NOMO-1 treated with dmso at 0.1 percent for 144 hours (cell line): ENCODE results near the gene EXOC7.
"Not testable (repeated sequence)": the region's sequence is repeated elsewhere in the genome, so short reads cannot be mapped to it uniquely, and the experiment has no call there.

Experiments used
- DNase-seq: peaks from one replicate; lab custom pipeline; 2025; ENCODE audit not compliant: unreplicated experiment; lab: John Stamatoyannopoulos, UW

EXOC7 gene

DNA sequence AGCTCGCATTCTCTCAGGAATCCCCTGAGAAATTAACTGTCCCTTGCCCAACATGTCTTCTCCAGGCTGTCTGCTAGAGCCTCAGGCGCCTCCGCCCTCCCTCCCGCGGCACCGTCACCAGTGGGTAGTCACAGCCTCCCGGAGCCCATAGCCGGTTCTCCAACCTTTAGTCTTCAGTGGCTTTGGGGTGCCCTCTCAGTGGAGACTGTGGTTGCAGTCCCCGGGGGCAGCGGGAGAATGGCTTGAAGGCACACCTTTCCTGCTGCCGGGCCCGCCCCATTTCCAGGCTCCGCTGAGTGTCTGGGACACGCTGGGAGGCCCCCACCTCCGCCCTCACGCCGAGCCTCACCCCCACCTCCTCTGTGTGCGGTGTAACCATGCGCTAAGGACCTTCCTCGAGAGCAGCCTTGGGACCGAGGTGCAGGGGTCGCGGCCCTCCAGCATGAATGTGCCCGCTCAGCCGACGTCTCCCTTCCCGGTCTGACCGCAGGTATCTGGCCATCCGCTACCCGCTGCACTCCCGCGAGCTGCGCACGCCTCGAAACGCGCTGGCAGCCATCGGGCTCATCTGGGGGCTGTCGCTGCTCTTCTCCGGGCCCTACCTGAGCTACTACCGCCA, 27.3 kb downstream of the EXOC7 start:
- DNase-seq, result no peak

DNA sequence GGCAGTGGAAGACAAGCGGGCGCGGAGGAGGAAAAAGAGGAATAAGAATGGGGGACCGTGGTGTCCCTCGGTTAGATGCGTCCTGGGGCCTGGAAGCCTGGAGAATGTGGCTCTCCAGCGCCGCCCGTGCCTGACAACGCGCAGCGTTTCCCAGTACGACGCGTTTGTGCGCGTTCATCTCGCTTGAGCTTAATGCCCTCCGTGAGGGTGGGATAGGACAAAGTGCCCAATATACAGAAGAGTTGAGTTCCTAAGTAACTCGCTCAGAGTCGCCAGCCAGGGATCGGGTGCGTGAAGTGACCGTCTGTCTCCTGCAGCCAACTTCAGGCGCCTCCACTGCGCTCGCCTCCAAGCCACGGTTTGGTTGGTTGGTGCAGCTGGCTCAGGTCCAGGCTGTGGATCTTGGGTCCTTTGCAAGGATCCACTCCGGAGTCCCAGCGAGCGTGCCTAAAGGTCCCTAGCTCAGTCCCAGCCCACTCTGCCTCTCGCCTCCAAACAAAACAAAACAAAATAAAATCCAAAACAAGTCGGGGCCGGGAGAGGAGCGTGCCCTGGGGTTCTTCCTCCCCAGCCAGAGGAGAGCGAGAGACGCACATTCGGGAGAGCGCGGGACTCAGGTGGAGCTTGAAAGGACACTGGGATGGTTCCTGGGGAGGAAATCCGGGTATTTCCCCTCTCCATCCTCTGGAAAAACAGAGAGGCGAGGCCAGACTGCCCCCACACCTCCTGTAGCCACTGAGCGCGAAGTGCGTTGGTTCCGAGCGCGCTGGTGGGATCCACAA, 28.0 kb downstream of the EXOC7 start:
- peak; percentile 33 for DNase-seq

DNA sequence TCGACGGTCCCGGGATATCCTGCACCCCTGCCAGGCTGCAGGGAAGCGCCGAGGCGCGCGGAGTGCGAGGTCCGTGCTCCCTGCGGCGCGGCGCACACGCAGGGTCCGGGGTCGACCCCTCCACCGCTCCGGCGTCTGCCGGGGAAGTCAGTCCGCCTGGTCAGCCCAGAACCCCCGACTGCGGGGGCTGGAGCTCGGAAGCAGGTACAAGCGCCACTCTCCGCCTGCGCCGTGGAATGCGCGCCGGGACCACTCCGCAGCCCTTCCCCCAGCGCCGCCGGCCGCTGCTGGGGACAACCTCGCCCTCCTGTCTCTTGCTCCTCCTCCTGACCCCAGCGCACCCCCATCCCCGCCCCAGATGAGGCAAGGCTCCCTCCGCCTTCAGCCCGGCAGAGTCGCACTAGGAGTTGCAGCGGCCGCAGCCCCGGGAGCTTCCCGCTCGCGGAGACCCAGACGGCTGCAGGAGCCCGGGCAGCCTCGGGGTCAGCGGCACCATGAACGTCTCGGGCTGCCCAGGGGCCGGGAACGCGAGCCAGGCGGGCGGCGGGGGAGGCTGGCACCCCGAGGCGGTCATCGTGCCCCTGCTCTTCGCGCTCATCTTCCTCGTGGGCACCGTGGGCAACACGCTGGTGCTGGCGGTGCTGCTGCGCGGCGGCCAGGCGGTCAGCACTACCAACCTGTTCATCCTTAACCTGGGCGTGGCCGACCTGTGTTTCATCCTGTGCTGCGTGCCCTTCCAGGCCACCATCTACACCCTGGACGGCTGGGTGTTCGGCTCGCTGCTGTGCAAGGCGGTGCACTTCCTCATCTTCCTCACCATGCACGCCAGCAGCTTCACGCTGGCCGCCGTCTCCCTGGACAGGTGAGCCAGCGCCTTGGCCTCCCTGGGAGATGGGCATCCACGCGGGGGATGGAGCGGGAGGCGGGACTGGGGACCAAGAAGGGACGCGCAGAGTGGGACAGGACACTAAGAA, 28.9 kb downstream of the EXOC7 start, which contains the start of gene GALR2:
GALR2 (plus strand) TSS at position 392 of the 974 bp plus-strand sequence; CDS start at position 495, 103 bp downstream.
- no peak for DNase-seq

DNA sequence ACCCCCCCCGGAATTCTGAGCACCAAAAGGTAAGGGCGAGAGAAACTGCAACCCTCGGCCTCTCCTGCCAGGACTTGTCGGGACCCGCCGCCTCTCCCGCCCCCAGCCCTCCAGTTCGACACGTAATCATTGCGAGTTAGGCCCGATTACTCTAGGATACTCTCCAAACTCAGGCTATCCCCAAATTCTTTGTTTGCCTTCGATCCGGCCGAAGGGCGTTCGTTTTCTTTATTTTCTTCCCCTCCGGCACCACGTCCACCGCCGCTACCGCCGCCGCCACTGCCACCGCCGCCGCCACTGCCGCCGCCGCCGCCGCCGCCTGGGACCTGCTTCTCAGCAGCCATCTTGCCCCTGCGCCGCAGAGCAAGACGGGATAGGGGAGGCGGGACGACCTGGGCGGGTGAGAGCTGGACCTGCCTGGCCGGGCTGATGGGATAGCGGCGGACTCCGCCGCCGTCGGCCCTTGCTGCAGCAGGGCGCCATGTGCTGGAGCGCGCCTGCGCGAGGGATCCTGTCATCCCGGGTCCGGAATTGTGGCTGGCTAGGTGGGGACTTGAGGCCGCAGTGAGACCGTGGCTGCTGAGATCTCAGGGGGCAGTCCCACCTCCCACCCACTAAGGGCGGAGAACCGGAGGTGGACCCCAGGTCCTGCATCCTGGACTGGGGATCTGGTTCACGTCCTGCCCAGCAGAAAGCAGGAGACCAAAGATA, 31.3 kb downstream of the EXOC7 start, which contains the start of gene SRP68:
SRP68 (minus strand) TSS at position 370 of the 711 bp plus-strand sequence; CDS start at position 344, 26 bp downstream.
- peak; percentile 83 for DNase-seq

DNA sequence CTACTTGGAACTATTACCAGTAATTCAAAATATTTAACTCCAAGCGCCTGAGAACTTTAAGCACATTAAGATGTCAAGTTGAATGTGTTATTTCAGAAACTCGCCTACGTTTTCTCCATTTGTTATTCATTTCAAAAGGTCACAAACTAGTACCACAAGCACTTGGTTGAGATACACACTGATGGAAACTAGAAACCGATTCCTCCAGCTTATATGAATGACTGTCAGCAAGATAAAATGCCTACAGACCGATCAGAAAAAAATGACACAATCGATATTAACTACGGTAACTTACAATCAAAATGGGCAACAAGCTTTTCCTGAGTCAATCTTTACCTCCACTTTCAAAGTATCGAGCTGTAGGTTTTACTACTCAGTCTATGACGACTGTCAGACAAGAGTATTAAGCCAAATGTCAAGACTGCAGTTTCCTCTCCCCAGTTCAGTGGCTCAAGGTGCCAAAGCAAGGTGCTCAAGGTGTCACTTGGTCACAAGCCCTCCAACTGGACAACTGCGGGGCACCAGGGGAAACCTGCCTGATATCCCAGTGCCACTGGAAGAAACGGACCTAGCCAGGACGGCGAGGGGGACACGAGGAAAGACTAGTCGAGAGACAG, 31.9 kb downstream of the EXOC7 start:
- no peak for DNase-seq

DNA sequence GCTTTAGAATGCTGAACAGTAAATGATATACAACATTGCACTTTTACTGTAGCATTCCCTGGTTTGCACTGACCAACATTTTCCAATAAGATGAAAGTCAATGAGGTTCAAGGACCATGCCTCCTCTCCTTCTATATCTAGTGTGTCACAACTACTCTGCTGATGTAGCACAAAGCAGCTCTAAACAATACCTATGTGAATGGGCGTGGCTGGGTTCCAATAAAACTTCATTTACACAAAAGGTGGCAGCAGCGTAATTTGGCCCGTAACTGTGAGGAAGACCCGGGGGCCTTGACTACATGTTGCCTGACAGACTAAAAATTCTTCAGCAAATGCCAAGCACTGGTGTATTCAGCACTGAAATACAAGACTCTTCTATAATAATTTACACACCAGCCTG, 37.8 kb downstream of the EXOC7 start:
- no peak for DNase-seq

DNA sequence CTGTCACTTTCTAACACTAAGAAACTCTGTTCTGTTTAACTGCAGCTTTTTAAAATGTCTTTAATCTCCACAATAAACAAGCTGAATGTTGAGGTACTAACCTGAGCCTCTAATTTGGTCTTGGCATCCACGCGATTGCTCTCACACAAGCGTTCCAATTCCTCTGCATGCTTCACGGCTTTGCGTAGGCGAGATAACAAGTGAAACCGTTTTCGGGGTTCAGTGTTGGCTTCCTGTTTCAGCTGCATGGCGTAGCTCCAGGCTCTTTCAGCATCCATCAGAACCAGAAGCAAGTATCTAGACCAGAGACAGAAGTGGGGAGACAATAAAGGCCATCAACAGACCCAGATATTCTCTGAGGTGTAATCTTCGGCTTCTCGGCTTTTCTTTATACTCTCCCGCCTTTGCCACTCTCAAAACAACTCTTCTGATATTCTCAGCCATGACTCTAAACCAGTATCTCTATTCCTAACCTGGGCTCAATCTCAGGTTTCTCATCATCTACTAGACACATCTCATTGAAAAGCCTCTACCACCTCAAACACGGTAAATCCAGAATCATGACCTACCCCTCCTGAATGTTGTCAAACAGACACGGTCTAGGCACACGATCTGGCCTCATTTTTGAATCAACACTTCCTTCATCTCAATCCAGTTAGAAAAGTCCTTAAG, 39.6 kb downstream of the EXOC7 start:
- DNase-seq, result no peak

DNA sequence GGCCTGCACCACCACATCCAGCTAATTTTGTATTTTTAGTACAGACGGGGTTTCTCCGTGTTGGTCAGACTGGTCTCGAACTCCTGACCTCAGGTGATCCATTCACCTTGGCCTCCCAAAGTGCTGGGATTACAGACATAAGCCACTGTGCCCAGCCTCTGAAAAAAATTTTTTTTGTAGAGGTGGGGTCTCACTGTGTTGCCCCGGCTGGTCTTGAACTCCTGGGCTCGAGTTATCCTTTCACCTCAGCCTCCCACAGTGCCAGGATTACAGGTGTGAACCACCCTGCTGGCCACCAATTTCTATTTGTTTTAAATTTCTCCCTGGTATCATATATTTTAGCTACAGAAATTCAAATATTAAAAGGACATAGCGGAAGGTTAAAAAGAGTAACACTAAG, 45.3 kb downstream of the EXOC7 start:
- not testable (repeated sequence) for DNase-seq

DNA sequence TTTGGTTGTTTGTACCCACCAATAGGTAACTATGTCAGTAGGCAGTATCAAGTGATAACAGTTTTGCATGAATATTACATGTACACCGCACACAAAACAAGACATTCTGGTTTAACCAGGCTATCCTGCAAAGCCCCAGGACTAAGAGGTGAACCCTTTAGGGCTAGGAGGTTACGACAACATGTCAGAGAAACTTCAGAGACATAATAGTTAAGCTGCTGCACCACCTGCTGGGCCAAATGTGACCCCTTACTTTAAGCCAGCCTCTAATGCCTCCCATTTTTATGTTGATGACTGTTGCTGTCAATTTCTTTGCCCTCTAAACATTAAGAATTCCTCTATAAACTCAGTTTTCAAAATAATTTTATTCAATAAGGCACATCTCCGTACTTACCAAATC, 46.7 kb downstream of the EXOC7 start:
- no peak for DNase-seq

DNA sequence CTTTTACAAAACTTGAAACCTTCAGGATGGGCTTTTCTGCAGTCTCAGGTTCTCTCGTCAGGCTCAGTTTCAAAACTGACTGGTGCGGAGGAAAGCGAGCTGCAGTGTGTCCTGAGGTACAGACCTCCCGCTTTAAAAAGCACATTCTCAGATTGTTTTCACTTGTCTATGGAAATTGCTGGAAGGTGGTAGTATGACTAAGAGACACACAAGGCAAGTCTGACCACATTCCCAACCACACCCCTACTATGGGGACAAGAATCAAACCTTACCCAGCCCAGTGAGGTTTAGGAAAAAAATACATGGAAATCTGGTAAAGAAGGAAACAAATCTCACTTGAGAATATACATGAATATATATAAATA, 49.5 kb downstream of the EXOC7 start:
- DNase-seq, result no peak

DNA sequence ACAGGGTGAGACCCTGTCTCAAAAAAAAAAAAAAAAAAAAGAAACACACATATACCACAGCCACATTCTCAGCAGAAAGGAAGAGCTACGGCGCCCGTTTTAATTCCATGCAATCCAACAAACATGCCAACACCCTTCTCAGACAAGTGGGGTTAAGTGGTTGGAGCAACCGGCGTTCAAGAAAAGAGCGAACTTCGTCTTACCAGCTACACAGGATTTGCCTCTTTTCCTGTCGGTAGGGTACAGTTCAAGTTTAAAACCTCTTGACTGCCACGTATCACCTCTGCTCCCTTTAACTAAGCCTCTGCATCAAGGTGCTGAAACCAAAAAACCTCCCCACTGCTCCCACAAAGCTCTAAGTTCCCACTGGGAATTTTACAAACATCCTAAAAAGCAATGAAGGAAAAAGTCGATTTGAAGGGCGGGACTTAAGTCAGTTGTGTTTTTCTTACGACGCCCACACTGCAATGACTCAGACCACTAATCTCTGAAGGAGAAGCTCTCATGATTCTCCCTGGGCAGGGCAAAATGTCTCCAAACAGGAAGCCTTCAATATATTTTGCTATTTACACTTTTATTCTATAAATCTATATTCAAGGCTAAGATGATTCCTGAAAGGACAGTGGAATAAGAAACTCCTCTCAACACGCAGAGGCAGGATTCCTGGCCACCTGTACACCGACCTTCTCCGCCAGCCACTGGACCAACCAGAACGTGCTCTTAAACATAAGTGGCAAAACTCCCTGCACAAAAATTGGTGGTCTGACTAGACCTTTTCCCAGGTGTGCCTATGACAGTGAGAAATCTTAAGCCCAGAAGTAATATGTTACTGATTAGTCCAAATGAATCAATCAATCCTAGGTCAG, 50.1 kb downstream of the EXOC7 start:
- no peak for DNase-seq

DNA sequence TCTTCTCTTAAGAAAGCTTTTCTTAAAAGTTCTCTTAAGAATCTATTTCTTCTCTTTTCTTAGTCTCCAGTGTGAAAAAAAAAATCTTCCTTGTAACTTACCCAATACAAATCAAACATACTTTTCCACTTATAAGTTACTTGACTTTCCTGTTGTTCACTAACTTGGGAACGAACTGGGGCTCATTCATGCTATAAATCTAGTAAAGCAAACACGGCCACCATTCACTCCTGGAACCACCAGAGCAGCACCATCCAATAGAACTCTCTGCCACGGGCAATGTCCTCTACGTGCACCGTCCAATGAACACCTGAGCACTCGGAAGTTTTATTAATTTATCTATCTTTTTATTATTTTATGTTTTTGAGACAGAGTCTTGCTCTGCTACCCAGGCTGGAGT, 52.0 kb downstream of the EXOC7 start:
- no peak for DNase-seq

DNA sequence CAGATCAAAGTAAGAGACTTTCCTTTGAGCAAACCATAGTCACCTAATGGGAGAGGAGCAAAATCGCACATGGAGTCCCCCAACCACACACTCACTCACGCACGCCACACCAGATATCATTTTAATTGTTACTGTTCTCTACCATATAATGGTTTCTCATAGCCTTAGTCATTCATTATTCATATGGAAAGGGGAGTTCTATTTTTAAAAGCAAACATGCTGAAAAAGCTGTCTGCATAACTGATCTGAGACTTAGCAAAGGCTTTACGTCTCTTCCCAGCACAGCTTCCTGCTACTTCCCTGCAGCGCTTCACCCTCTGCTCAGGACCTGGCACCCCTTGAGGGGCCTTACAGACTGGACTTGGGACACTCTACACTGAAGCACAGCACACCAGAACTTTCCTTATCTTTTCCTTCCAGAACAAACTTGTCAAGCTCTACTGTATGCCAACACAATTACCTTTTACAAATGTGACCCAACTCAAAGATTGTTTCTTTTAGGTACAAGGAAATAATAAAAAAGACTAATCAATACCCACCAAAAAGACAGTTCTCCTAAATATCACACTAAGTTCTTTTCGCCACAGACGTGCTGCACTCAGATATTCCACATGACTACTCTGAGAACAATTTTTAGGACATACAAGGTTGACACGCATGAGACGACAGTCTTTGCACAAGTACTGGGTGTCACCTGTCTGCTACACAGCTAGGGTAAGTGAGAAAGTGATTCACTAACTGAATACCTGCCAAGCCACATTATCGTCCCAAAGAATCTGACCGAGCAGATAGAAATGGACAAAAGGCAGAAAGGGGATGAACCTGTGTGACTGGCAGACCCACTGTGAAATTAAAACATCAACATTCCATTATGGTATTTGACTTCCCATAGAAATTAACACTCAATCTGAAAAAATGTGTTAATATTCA, 52.8 kb downstream of the EXOC7 start:
- no peak for DNase-seq

DNA sequence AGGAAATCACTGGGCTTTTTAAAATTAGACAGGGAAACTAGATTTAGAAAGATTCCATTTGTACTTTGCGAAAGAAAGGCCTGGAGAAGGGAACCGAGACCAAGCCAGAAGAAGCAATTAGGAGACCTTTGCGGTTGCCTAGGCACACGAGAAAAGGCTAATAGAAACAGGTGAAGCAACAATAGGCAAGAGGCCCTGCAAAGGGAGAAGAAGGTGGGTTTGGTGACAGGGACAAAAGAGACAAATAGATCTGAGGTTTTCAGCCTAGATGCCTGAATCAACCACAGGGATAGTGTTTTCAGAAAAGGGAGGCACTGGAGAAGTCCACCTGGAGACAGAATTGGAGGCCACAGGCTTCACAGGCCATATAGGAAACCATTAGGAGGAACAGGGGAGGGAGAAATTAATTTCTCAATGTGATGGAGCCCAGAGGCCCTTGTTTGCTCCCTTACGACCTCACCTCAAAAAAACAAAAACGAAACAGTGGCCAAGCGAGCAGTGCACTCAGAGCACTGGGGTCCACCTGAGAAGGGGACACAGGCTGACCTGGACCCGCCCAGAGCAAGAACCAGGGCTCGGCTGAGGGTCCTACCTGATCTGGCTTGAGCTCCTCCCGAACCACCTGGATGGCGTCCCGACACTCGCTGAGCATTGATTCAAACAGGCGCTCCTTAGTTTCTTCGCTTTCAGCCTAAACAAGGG, 53.6 kb downstream of the EXOC7 start:
- DNase-seq, result no peak

DNA sequence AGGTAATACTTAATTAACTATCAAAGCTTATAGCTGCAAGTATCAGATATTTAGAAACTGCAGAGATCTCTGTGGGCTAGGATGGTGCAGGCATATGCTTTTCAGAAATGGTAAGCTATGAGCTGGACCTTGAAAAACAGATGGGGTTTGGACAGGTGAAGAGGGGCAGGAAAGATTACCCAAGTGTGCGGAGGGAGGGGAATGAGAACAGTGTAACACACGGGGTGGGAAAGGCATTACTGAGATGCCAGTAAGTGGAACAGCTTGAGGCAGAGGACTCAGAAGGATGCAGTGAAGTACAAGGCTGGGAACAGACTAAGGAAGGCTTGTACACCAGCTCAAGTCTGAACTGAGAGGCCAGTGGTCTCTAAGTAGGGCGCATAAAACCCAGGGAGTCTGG, 54.3 kb downstream of the EXOC7 start:
- DNase-seq, result no peak

DNA sequence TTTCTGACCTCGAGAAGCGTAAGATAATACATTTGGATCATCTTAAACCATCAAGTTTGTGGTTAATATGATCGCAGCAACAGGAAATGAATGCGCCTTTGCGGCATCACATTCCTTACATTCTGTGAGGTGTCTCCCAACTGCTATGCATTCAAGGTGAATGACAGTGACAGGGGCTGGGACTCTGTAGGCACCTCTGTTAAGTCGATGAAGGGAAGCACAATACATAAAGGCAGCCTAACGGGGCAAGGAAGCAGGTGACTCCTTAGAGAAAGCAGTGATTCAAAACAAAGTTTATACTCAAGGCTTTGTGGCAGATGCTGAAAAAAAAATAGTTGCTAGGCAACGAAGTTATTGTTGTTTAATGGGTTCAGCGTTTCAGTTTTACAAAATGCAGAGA, 54.9 kb downstream of the EXOC7 start:
- no peak for DNase-seq

DNA sequence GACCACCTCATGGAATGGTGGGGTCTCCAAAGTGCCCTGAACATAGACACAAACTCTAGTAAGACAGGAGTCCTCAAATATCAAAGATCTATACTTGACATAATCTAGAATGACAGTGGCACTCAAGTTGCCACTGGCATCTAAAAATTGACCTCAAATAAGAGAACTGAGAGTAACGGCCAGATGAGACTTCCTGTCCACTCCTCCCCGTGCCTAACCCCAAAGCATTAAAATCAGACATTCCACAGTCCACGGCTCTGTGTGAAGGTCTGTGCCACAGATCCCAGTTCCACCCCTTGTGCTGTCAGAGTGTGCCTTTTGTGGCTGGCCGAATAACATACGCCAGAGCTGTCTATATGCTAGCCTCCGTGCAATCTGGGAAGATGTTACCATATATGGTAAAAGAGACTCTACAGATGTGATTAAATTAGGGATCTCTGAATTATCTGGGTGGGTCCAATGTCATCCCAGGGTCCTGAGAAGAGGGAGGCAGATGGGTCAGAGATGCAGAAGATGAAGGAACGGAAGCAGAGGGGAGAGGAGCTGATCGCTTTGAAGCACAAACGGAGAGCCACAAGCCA, 55.5 kb downstream of the EXOC7 start:
- DNase-seq, result no peak
